HepG2 (cell line): Measurements from ENCODE around the gene LCE5A.

Source experiments
- EZH2 ChIP-seq: conservative IDR thresholded peaks from 2 replicates; pipeline ENCODE4 v1.6.1; 2012; ENCODE audit warnings: mild to moderate bottlenecking, low read depth, low read length, moderate library complexity
- GTF3A ChIP-seq: sonication (generic); formaldehyde crosslinking; conservative IDR thresholded peaks from 2 replicates; pipeline ENCODE4 v1.4.0; 2020; ENCODE audit warnings: mild to moderate bottlenecking, missing genetic modification reagents
- HDAC2 ChIP-seq: sonication (generic); formaldehyde crosslinking; IDR thresholded peaks from 2 replicates; pipeline ENCODE4 v1.4.0; 2020; ENCODE audit warnings: missing genetic modification reagents
- MAF1 ChIP-seq: sonication (generic); formaldehyde crosslinking; IDR thresholded peaks from 2 replicates; pipeline ENCODE4 v1.5.0; 2020; ENCODE audit warnings: missing genetic modification reagents, borderline replicate concordance
- PAX8 ChIP-seq: sonication (generic); formaldehyde crosslinking; IDR thresholded peaks from 2 replicates; pipeline ENCODE4 v1.8.0; 2022; ENCODE audit warnings: mild to moderate bottlenecking, missing genetic modification reagents, borderline replicate concordance
- POLR2AphosphoS5 ChIP-seq: IDR thresholded peaks from 2 replicates; pipeline ENCODE4 v1.6.1; 2012; ENCODE audit warnings: low read depth, low read length
- PRDM10 ChIP-seq: sonication (generic); formaldehyde crosslinking; IDR thresholded peaks from 2 replicates; pipeline ENCODE4 v1.4.0; 2020; ENCODE audit warnings: low read depth, missing genetic modification reagents
- SMAD3 ChIP-seq: sonication (generic); formaldehyde crosslinking; IDR thresholded peaks from 2 replicates; pipeline ENCODE4 v1.4.0; 2020; ENCODE audit warnings: missing genetic modification reagents
- TARDBP ChIP-seq: sonication (generic); formaldehyde crosslinking; IDR thresholded peaks from 2 replicates; pipeline ENCODE4 v1.8.0; 2022; ENCODE audit warnings: mild to moderate bottlenecking, missing genetic modification reagents
- TEAD2 ChIP-seq: sonication (generic); formaldehyde crosslinking; IDR thresholded peaks from 2 replicates; pipeline ENCODE4 v1.9.0; 2021; ENCODE audit warnings: missing genetic modification reagents
- ZNF24 ChIP-seq: fragments of 450-650 bp; IDR thresholded peaks from 2 replicates; pipeline ENCODE4 v1.6.1; 2017; ENCODE audit warnings: antibody characterized with exemption, mild to moderate bottlenecking

GRCh38 chr1:152515434-152515783 is 4.8 kb downstream of the LCE5A start:
- TF ChIP-seq HDAC2 (CRISPR knock-in tag): no peak
- no peak for TF ChIP-seq POLR2AphosphoS5
- no peak for TF ChIP-seq EZH2
- TF ChIP-seq MAF1 (CRISPR knock-in tag): no peak
- TF ChIP-seq SMAD3: no peak
- TF ChIP-seq ZNF24: no peak
- TF ChIP-seq TEAD2 (CRISPR knock-in tag): no peak
- no peak for TF ChIP-seq PRDM10 (CRISPR knock-in tag)
- TF ChIP-seq GTF3A (CRISPR knock-in tag): no peak
- no peak for TF ChIP-seq TARDBP (CRISPR knock-in tag)
- no peak for TF ChIP-seq PAX8
